GM12878 (cell line): ENCODE results near the gene ZNF646. TPM values are rescaled to one million over a fixed set of nuclear protein-coding genes. Genes with fewer than 3 reads are reported as not detected.

ENCODE experiments used
- ATAC-seq: fragments of 200-7000 bp; cut with Tn5 transposase; 3 replicates; pipeline ENCODE4 v1.9.1; 2020; ENCODE audit warnings: mild to moderate bottlenecking, moderate library complexity
- BruUV-seq: library from RNA; stranded (reverse); fragments of 400-500 nt; replicated peaks from 2 replicates; lab custom pipeline; 2021; lab: Mats Ljungman, UMichigan
- CTCF ChIA-PET: fragments of 300-600 bp; sonication (Branson Sonifier 250); formaldehyde crosslinking; extraction: SDS; loops from one replicate; lab custom pipeline; 2021; ENCODE audit warnings: inconsistent platforms; lab: Yijun Ruan, JAX
- POLR2A ChIA-PET: fragments of 350-600 bp; formaldehyde crosslinking; extraction: SDS; loops from one replicate; lab custom pipeline; 2021; ENCODE audit warnings: inconsistent platforms; lab: Charles Lee
- RAD21 ChIA-PET: fragments of 300-600 bp; sonication (Branson Sonifier 250); formaldehyde crosslinking; loops from one replicate; lab custom pipeline; 2023; ENCODE audit warnings: antibody characterized with exemption; ENCODE audit not compliant: unreplicated experiment; lab: Charles Lee
- SMC1A ChIA-PET: fragments of 300-600 bp; sonication (Branson Sonifier 250); formaldehyde crosslinking; loops from one replicate; lab custom pipeline; 2023; ENCODE audit not compliant: unreplicated experiment, uncharacterized antibody; lab: Charles Lee
- DNase-seq: peaks from one replicate; pipeline ENCODE4 v3.0.0-alpha.2; 2011; ENCODE audit warnings: low read depth, low spot score
- FAIRE-seq: peaks from 3 replicates; lab custom pipeline; 2011; peaks lifted over from hg19 to GRCh38; lab: Jason Lieb, UNC
- H2AFZ ChIP-seq: 2 replicates; pipeline ENCODE4 v1.6.0; 2011; ENCODE audit warnings: low read depth, low read length, control low read depth; ENCODE audit not compliant: control insufficient read depth
- H3K27ac ChIP-seq: 2 replicates; pipeline ENCODE4 v1.5.1; 2011; ENCODE audit warnings: control low read depth; ENCODE audit not compliant: control insufficient read depth, insufficient read depth
- H3K27me3 ChIP-seq, 2 experiments: replicated peaks in 1 of 2; 2 replicates each; pipeline versions ENCODE4 v1.6.0 to v1.6.1; 2011; ENCODE audit warnings: low read length in 1 of 2; ENCODE audit not compliant: control insufficient read depth in 2 of 2, insufficient read depth in 2 of 2
- H3K36me3 ChIP-seq, 2 experiments: 2 replicates each; pipeline ENCODE4 v1.5.1; 2011; ENCODE audit warnings: low read length in 1 of 2; ENCODE audit not compliant: control insufficient read depth in 2 of 2, insufficient read depth in 2 of 2
- H3K4me1 ChIP-seq: 2 replicates; pipeline ENCODE4 v1.6.1; 2011; ENCODE audit warnings: mild to moderate bottlenecking, low read length, moderate library complexity, mixed read lengths; ENCODE audit not compliant: control insufficient read depth, insufficient read depth
- H3K4me2 ChIP-seq: 2 replicates; pipeline ENCODE4 v1.6.0; 2011; ENCODE audit warnings: control low read depth; ENCODE audit not compliant: control insufficient read depth, insufficient read depth
- H3K4me3 ChIP-seq: fragments of 200-600 bp; sonication (generic); 2 replicates; pipeline ENCODE4 v1.5.1; 2016
- H3K79me2 ChIP-seq: 2 replicates; pipeline ENCODE4 v1.6.0; 2011; ENCODE audit warnings: low read length; ENCODE audit not compliant: control insufficient read depth, insufficient read depth
- H3K9ac ChIP-seq: 2 replicates; pipeline ENCODE4 v1.8.0; 2011; ENCODE audit warnings: low read length, control low read depth, mixed read lengths; ENCODE audit not compliant: control insufficient read depth, insufficient read depth
- H3K9me3 ChIP-seq: replicated peaks from 3 replicates; pipeline ENCODE4 v1.5.1; 2011; ENCODE audit warnings: mild to moderate bottlenecking, low read length; ENCODE audit not compliant: control insufficient read depth, insufficient read depth
- H4K20me1 ChIP-seq: 2 replicates; pipeline ENCODE4 v1.6.0; 2011; ENCODE audit not compliant: control insufficient read depth, insufficient read depth
- BACH1 ChIP-seq: fragments of 450-650 bp; IDR thresholded peaks from 2 replicates; pipeline ENCODE4 v1.6.1; 2017; ENCODE audit warnings: mild to moderate bottlenecking, borderline replicate concordance
- CHD2 ChIP-seq: IDR thresholded peaks from 2 replicates; pipeline ENCODE4 v1.6.1; 2011; ENCODE audit warnings: low read depth, low read length, improper control_type of control experiment, borderline replicate concordance
- CHD4 ChIP-seq: fragments of 200-600 bp; sonication (generic); IDR thresholded peaks from 2 replicates; pipeline ENCODE4 v1.6.1; 2016; ENCODE audit warnings: mild to moderate bottlenecking
- IKZF2 ChIP-seq, 2 experiments: fragments of 450-650 bp; IDR thresholded peaks; 2 replicates each; pipeline ENCODE4 v1.6.1; 2017; ENCODE audit warnings: mild to moderate bottlenecking in 2 of 2, moderate library complexity in 2 of 2
- RB1 ChIP-seq: fragments of 450-650 bp; formaldehyde crosslinking; IDR thresholded peaks from 2 replicates; pipeline ENCODE4 v1.6.1; 2017; ENCODE audit warnings: mild to moderate bottlenecking, borderline replicate concordance
- TCF3 ChIP-seq: IDR thresholded peaks from 2 replicates; pipeline ENCODE4 v1.6.1; 2012; ENCODE audit warnings: low read depth, mild to moderate bottlenecking, low read length, borderline replicate concordance; ENCODE audit not compliant: insufficient read depth
- ZBED1 ChIP-seq: IDR thresholded peaks from 2 replicates; pipeline ENCODE4 v1.6.1; 2016; ENCODE audit warnings: borderline replicate concordance
- ZNF217 ChIP-seq: fragments of 450-650 bp; IDR thresholded peaks from 2 replicates; pipeline ENCODE4 v1.6.1; 2017; ENCODE audit warnings: antibody characterized with exemption, mild to moderate bottlenecking
- WGBS: methylation state at CpG from one replicate; pipeline ENCODE4 v1.1.6; 2016; ENCODE audit warnings: low lambda C conversion rate; ENCODE audit not compliant: insufficient replicate concordance, insufficient coverage; ENCODE audit errors: missing lambda C conversion rate; 5-methylcytosine and 5-hydroxymethylcytosine counted together
- in situ Hi-C: fragments of 300-500 bp; cut with MboI; formaldehyde crosslinking; loops from 9 replicates; pipeline ENCODE4 v1.14.3; 2018; ENCODE audit warnings: mixed read lengths
- intact Hi-C: fragments of 100-400 bp; cut with micrococcal nuclease; formaldehyde crosslinking; loops from one replicate; pipeline ENCODE4 v1.14.2; 2022; ENCODE audit not compliant: unreplicated experiment
- polyA plus RNA-seq, 11 experiments: library from polyadenylated mRNA; depleted of rRNA in 4 of 11; unstranded in 6 of 11; stranded (reverse) in 5 of 11; fragments of >200 nt; fragmentation: Nextera tagmentation in 4 of 11; fragmentation: Illumina TruSeq in 1 of 11; extraction: Ambion mirVana in 4 of 11; extraction: Trizol in 1 of 11; gene quantifications; 1 replicate in 1 of 11; 2 replicates in 10 of 11; pipeline versions ENCODE4 v1.2.1 to v1.2.3, GENCODE V29; 2011 to 2016; ENCODE audit warnings: inconsistent platforms in 2 of 11, missing spikeins in 2 of 11, low read depth in 1 of 11
- total RNA-seq, 4 experiments: library from RNA; depleted of rRNA in 3 of 4; stranded (reverse); fragments of >200 nt in 3 of 4; fragmentation: Illumina TruSeq in 1 of 4; extraction: Trizol in 1 of 4; gene quantifications; 2 replicates each; pipeline versions ENCODE4 v1.2.1 to v1.2.3, GENCODE V29; 2013 to 2021
- TF ChIP-seq, protein P1 (sequence below): fragments of 450-650 bp; IDR thresholded peaks from 2 replicates; pipeline ENCODE4 v1.6.1; 2016; ENCODE audit warnings: mild to moderate bottlenecking
- TF ChIP-seq, protein P2 (sequence below): fragments of 150-350 bp; IDR thresholded peaks from 2 replicates; pipeline ENCODE4 v1.6.1; 2014; ENCODE audit warnings: mild to moderate bottlenecking, low read depth, low read length

The ZNF646 gene
- total and polyA plus RNA-seq, 10 of the 15 experiments (the other 5 are each of a cell fraction or from before 2014, with no cell fraction given) = 0.10 to 21.8 (median 6.4) TPM

DNA sequence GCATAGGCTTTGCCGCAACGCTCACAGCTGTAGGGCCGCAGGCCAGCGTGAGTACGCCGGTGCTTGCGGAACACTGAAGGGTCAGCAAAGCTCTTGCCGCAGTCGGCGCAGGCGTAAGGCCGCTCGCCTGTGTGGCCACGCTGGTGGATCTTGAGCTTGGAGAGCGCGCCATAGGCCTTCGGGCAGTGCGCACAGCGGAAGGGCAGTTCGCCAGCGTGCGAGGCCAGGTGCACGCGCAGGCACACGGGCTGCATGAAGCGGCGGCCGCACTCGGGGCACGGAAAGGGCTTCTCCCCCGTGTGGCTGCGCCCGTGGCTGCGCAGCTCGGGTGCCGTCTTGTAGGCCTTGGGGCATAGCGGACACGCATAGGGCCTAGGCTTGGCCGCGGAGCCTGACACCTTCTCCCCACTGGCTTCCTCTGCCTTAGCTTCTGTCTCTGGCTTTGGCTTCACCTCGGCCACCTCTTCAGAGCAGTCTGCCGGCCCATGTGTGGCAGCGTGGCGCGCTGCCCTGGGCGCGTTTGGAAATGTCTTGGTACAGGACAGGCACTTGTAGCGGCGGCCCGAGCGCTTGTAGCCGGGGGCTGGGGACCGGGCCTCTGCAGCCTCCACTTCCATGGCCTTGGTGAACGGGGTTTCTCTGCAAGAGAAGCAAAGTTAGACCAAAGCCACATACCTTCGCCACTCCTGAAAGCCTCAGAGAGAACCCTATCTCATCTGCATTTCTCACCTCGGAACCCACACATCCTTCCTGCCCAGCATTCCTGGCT lies 10.2 kb upstream of the ZNF646 start:
- Histone ChIP-seq H3K4me1 (no peaks in the 10 kb centered on the region), H3K79me2 (peaks cover 10% of the 10 kb centered on the region), H2AFZ (no peak overlapping the region), H3K36me3 (peaks cover 11 to 23% of the 10 kb centered on the region in 2 experiments), H3K4me3 (no peak overlapping the region), H3K4me2 (no peak overlapping the region), H3K27ac (no peak overlapping the region), H3K9ac (no peak overlapping the region), H3K9me3 (no peaks in the 10 kb centered on the region), H4K20me1 (no peaks in the 10 kb centered on the region), H3K27me3 (no peaks in the 10 kb centered on the region)
- intact Hi-C loops (no loop called here), in situ Hi-C loops (no loop called here)
- DNase-seq (no peak), FAIRE-seq (no peak), ATAC-seq (no peak)
- BruUV-seq = no TSS peak
- SMC1A ChIA-PET = no interaction called here
- TF ChIP-seq TCF3 (no peak), BACH1 (no peak), ZBED1 (no peak), RB1 (no peak), ZNF217 (no peak), IKZF2 (IDR thresholded peaks at IDR 0.05) (no peak), CHD4 (no peak), CHD2 (no peak)
- TF ChIP-seq, protein P1, sequence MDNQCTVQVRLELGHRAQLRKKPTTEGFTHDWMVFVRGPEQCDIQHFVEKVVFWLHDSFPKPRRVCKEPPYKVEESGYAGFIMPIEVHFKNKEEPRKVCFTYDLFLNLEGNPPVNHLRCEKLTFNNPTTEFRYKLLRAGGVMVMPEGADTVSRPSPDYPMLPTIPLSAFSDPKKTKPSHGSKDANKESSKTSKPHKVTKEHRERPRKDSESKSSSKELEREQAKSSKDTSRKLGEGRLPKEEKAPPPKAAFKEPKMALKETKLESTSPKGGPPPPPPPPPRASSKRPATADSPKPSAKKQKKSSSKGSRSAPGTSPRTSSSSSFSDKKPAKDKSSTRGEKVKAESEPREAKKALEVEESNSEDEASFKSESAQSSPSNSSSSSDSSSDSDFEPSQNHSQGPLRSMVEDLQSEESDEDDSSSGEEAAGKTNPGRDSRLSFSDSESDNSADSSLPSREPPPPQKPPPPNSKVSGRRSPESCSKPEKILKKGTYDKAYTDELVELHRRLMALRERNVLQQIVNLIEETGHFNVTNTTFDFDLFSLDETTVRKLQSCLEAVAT = no peak
- TF ChIP-seq, protein P2, sequence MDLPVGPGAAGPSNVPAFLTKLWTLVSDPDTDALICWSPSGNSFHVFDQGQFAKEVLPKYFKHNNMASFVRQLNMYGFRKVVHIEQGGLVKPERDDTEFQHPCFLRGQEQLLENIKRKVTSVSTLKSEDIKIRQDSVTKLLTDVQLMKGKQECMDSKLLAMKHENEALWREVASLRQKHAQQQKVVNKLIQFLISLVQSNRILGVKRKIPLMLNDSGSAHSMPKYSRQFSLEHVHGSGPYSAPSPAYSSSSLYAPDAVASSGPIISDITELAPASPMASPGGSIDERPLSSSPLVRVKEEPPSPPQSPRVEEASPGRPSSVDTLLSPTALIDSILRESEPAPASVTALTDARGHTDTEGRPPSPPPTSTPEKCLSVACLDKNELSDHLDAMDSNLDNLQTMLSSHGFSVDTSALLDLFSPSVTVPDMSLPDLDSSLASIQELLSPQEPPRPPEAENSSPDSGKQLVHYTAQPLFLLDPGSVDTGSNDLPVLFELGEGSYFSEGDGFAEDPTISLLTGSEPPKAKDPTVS = no peak
- RAD21 ChIA-PET = no interaction called here
- POLR2A ChIA-PET = interaction anchor here (0.6 to 1.3 kb wide), 2 partner anchors 8 to 10 kb away, joined by 4 to 5 read pairs; partner anchors contain the start of genes ZNF646 and ZNF668
- 93% methylated on average over 56 of the region's 56 CpGs for WGBS
- CTCF ChIA-PET = interaction anchor here (0.5 kb wide), 1 partner anchor 8 kb away, joined by 3 read pairs; no protein-coding TSS in a partner anchor
